ENCODE measurements around the gene OR1E2. TPM values are rescaled to one million over a fixed set of nuclear protein-coding genes. Genes with fewer than 3 reads are reported as not detected.

Gene OR1E2
- total and polyA plus RNA-seq, 2 of the 13 experiments (the other 11 are each of a cell fraction or from before 2014, with no cell fraction given) = not detected

- TF ChIP-seq EZH2 (conservative IDR thresholded peaks at IDR 0.05; ENCODE audit: low read depth, low read length) (no peak), ZNF205 (CRISPR knock-in tag; IDR thresholded peaks at IDR 0.05) (no peak), ZKSCAN5 (CRISPR knock-in tag; IDR thresholded peaks at IDR 0.05) (no peak), NR1H2 (CRISPR knock-in tag; IDR thresholded peaks at IDR 0.05; ENCODE audit: borderline replicate concordance, low read depth) (no peak), MTA1 (CRISPR knock-in tag; IDR thresholded peaks at IDR 0.05; ENCODE audit: borderline replicate concordance) (no peak), ZNF326 (CRISPR knock-in tag; IDR thresholded peaks at IDR 0.05; ENCODE audit: borderline replicate concordance) (no peak), HMGXB3 (CRISPR knock-in tag; IDR thresholded peaks at IDR 0.05; ENCODE audit: borderline replicate concordance) (no peak), SNAPC4 (CRISPR knock-in tag; IDR thresholded peaks at IDR 0.05) (no peak), RAD21 (CRISPR knock-in tag; IDR thresholded peaks at IDR 0.05) (no peak), THAP9 (CRISPR knock-in tag; IDR thresholded peaks at IDR 0.05; ENCODE audit: borderline replicate concordance) (no peak), TERF1 (CRISPR knock-in tag; IDR thresholded peaks at IDR 0.05) (no peak), ZNF660 (CRISPR knock-in tag; IDR thresholded peaks at IDR 0.05; ENCODE audit: borderline replicate concordance, low read depth) (no peak), CSRNP1 (CRISPR knock-in tag; IDR thresholded peaks at IDR 0.05) (no peak), ZNF160 (CRISPR knock-in tag; IDR thresholded peaks at IDR 0.05) (no peak)
These were observed 40.6 kb upstream of the OR1E2 start (continued) for GRCh38 chr17:3474212-3474611.
